ENCODE measurements around the gene NR1D2. TPM values are rescaled to one million over a fixed set of nuclear protein-coding genes. Genes with fewer than 3 reads are reported as not detected.
A peak's percentile ranks its signal among the peaks of the same experiment; 100 is the strongest.
"Not testable (repeated sequence)": the region's sequence is repeated elsewhere in the genome, so short reads cannot be mapped to it uniquely, and the experiment has no call there.

The NR1D2 gene
- total RNA-seq, 1 experiment from 2014 or later: 66.0 TPM

GRCh38 chr3:23916886-23917678 is 28.0 kb upstream of the NR1D2 start, which contains the start of the genes NKIRAS1 and RPL15:
Gene NKIRAS1 (minus strand): TSS chr3:23916990. CDS start chr3:23910904, 6,086 bp downstream.
Gene RPL15 (plus strand): TSS chr3:23917132. CDS start chr3:23917860, 728 bp downstream.
- H3K79me2 ChIP-seq (ENCODE audit: low read depth): peaks cover 83% of the 10 kb centered on the region

GRCh38 chr3:23917679-23918303 is 27.3 kb upstream of the NR1D2 start:
- H2AFZ ChIP-seq; H3K27me3 ChIP-seq (ENCODE audit: insufficient read depth, low read depth); BruUV-seq (replicated peaks); H3K9me2 ChIP-seq (ENCODE audit: insufficient read depth); CTCF ChIA-PET; H3K9me3 ChIP-seq (ENCODE audit: insufficient read depth, low read depth): not testable (repeated sequence)
- Histone ChIP-seq H3K36me3 (ENCODE audit: low read depth) (peaks cover 36% of the 10 kb centered on the region), H3K27ac (peak overlapping the region; percentile 84), H3K79me2 (ENCODE audit: low read depth) (peaks cover 77% of the 10 kb centered on the region), H3K4me2 (peak overlapping the region; percentile 97), H3F3A (ENCODE audit: insufficient read depth, low read depth) (peaks cover 56% of the 10 kb centered on the region), H4K20me1 (ENCODE audit: insufficient read depth) (peaks cover 34% of the 10 kb centered on the region), H3K4me1 (replicated peaks; ENCODE audit: insufficient read depth) (peaks cover 52% of the 10 kb centered on the region), H3K4me3 (peak overlapping the region; percentile 91)
- POLR2A ChIA-PET (ENCODE audit: unreplicated experiment): interaction anchor here (0.6 kb wide), 1 partner anchor 1707 kb away, joined by 6 read pairs; no protein-coding TSS in a partner anchor
- DNase-seq: peak in 1 of 2 experiments; percentile 40
- intact Hi-C loops (cut with micrococcal nuclease; ENCODE audit: unreplicated experiment): loop anchor here (1.0 to 10.0 kb wide), 3 partner anchors 28 to 317 kb away; partner anchors contain the start of gene NR1D2

More at GRCh38 chr3:23916886-23917678, 28.0 kb upstream of the NR1D2 start, which contains the start of the genes NKIRAS1 and RPL15:
- peak; percentile 84 to 95 for DNase-seq
- no peak for TF ChIP-seq EZH2 (IDR thresholded peaks at IDR 0.05; ENCODE audit: low read depth)
- peak; percentile 61 for TF ChIP-seq CTCF (conservative IDR thresholded peaks at IDR 0.05)
- Histone ChIP-seq H3K27ac (peak within 1 kb of the TSS; percentile 84), H3K4me2 (peak within 1 kb of the TSS; percentile 97), H2AFZ (peak within 1 kb of the TSS; percentile 89), H3K4me3 (peak within 1 kb of the TSS; percentile 91), H3K9me2 (ENCODE audit: insufficient read depth) (no peaks in the 10 kb centered on the region; the same call in 1 of the 2 replicates), H3K36me3 (ENCODE audit: low read depth) (peaks cover 36% of the 10 kb centered on the region), H3K27me3 (ENCODE audit: insufficient read depth, low read depth) (no peaks in the 10 kb centered on the region), H3K4me1 (replicated peaks; ENCODE audit: insufficient read depth) (peaks cover 52% of the 10 kb centered on the region), H3F3A (ENCODE audit: insufficient read depth, low read depth) (peaks cover 49% of the 10 kb centered on the region), H3K9me3 (ENCODE audit: insufficient read depth, low read depth) (no peaks in the 10 kb centered on the region), H4K20me1 (ENCODE audit: insufficient read depth) (peaks cover 34% of the 10 kb centered on the region)
- BruUV-seq (replicated peaks): TSS peak; percentile 41
- intact Hi-C loops (cut with micrococcal nuclease; ENCODE audit: unreplicated experiment): loop anchor here (1.0 to 10.0 kb wide), 3 partner anchors 28 to 318 kb away; partner anchors contain the start of gene NR1D2
- CTCF ChIA-PET: interaction anchor here (0.5 to 0.7 kb wide), 2 partner anchors 12 to 1350 kb away, joined by 3 read pairs; no protein-coding TSS in a partner anchor
- POLR2A ChIA-PET (ENCODE audit: unreplicated experiment): interaction anchor here (0.5 to 1.1 kb wide), 22 partner anchors 11 to 1708 kb away, joined by 3 to 11 read pairs (median 4); no protein-coding TSS in a partner anchor

- H3K27me3 ChIP-seq (ENCODE audit: insufficient read depth, low read depth); DNase-seq; H3K9me3 ChIP-seq (ENCODE audit: insufficient read depth, low read depth); H3K9me2 ChIP-seq (ENCODE audit: insufficient read depth); CTCF ChIA-PET; BruUV-seq (replicated peaks); H2AFZ ChIP-seq: not testable (repeated sequence)
- Histone ChIP-seq H3K4me3 (peak overlapping the region; percentile 91), H3K79me2 (ENCODE audit: low read depth) (peaks cover 72% of the 10 kb centered on the region), H3K4me2 (peak overlapping the region; percentile 97), H4K20me1 (ENCODE audit: insufficient read depth) (peaks cover 34% of the 10 kb centered on the region), H3F3A (ENCODE audit: insufficient read depth, low read depth) (peaks cover 60% of the 10 kb centered on the region), H3K4me1 (replicated peaks; ENCODE audit: insufficient read depth) (peaks cover 48% of the 10 kb centered on the region), H3K27ac (peak overlapping the region; percentile 84), H3K36me3 (ENCODE audit: low read depth) (peaks cover 36% of the 10 kb centered on the region)
- POLR2A ChIA-PET (ENCODE audit: unreplicated experiment): interaction anchor here (0.6 kb wide), 1 partner anchor 900 kb away, joined by 4 read pairs; no protein-coding TSS in a partner anchor
- intact Hi-C loops (cut with micrococcal nuclease; ENCODE audit: unreplicated experiment): loop anchor here (10.0 kb wide), 1 partner anchor 316 kb away; no protein-coding TSS in a partner anchor
Observed at GRCh38 chr3:23918331-23918730, 26.8 kb upstream of the NR1D2 start.
